Esophagus squamous epithelium (tissue), 4 donors: ENCODE measurements around the gene COL1A1.

ENCODE experiments used
- POLR2A ChIP-seq, 4 donors: fragments of 450-650 bp; IDR thresholded peaks; one replicate each; pipeline ENCODE4 v1.6.1; 2017; ENCODE audit warnings: antibody characterized with exemption in 4 of 4, mild to moderate bottlenecking in 4 of 4, moderate library complexity in 3 of 4
- TF ChIP-seq, protein P1 (sequence below), 6 experiments: fragments of 450-650 bp in 4 of 6; fragments of 200-600 bp in 2 of 6; sonication (generic) in 2 of 6; IDR thresholded peaks; one replicate each; pipeline ENCODE4 v1.5.1; 2016 to 2019; ENCODE audit warnings: antibody characterized with exemption in 6 of 6, mild to moderate bottlenecking in 4 of 6, moderate library complexity in 4 of 6

DNA sequence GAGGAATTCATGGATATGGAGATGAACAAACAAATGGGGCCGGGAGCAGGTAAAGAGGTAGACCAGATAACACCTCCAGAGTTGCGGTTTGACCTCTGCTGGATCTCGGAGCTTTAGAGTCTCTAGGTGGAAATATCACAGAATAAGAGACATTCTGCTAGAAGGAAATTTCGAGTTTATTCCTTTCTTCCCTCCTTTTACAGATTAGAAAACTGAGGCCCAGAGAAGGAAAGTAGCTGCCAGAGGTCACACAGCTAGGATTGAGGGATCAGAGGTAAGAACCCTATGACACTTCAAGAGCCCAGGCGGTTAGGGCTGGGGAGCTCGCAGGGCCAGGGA is 7.7 kb upstream of the COL1A1 start:
- TF ChIP-seq, protein P1, sequence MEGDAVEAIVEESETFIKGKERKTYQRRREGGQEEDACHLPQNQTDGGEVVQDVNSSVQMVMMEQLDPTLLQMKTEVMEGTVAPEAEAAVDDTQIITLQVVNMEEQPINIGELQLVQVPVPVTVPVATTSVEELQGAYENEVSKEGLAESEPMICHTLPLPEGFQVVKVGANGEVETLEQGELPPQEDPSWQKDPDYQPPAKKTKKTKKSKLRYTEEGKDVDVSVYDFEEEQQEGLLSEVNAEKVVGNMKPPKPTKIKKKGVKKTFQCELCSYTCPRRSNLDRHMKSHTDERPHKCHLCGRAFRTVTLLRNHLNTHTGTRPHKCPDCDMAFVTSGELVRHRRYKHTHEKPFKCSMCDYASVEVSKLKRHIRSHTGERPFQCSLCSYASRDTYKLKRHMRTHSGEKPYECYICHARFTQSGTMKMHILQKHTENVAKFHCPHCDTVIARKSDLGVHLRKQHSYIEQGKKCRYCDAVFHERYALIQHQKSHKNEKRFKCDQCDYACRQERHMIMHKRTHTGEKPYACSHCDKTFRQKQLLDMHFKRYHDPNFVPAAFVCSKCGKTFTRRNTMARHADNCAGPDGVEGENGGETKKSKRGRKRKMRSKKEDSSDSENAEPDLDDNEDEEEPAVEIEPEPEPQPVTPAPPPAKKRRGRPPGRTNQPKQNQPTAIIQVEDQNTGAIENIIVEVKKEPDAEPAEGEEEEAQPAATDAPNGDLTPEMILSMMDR (IDR thresholded peaks at IDR 0.05): no peak
- TF ChIP-seq POLR2A (IDR thresholded peaks at IDR 0.05): no peak
